ENCODE data around the gene ZC3H15. TPM values are rescaled to one million over a fixed set of nuclear protein-coding genes. Genes with fewer than 3 reads are reported as not detected.
"Not testable (repeated sequence)": the region's sequence is repeated elsewhere in the genome, so short reads cannot be mapped to it uniquely, and the experiment has no call there.

Gene ZC3H15
- total RNA-seq, result 85.7 and 89.5 TPM in 2 replicates
- polyA plus RNA-seq (2012), result 35.2 TPM

GRCh38 chr2:186485871-186486650 lies at the start of gene ZC3H15:
TSS of gene ZC3H15 (plus strand) at chr2:186486260. CDS start at chr2:186486383, 123 bp downstream.
- peak; percentile 99 for DNase-seq (ENCODE audit: low read depth)

- no peak for DNase-seq (ENCODE audit: low read depth)
Observed at GRCh38 chr2:186437719-186438118, 48.3 kb upstream of the ZC3H15 start.

GRCh38 chr2:186439673-186440095 lies 46.4 kb upstream of the ZC3H15 start:
- DNase-seq (ENCODE audit: low read depth), result not testable (repeated sequence)

DNA sequence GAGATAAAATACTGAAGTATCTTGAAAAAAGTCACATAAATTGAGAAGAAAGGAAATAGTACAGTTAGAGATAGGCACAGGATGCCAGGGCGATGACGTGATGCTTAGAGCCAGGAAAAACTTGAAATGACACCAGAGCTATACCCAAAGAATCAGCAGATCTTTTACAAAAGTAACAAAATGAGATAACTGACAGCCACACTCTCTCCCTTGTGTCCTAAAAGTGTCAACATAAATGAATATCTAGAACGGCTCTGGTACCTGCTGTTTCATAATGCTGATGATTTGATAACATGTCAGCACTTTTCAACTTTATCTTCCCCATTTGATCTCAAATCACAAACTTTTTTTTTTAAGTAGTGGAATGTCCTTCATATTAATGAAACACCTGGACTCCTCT lies 45.6 kb upstream of the ZC3H15 start:
- no peak for DNase-seq (ENCODE audit: low read depth)

DNA sequence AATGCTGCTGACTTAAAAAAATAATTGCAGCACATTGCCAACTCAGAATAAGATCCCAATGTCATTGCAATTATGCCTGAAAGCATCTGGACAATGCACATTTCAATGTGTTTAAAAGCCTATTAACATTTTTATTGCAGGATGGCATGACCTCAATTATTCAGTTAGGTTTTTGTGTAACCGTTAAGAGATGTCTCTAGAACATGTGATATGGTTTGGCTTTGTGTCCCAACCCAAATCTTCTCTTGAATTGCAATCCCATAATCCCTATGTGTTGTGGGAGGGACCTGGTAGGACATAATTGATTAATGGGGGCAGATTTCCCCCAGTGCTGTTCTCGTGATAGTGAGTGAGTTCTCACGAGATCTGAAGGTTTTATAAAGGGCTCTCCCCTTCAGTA lies 43.2 kb upstream of the ZC3H15 start:
- DNase-seq (ENCODE audit: low read depth), result no peak

DNA sequence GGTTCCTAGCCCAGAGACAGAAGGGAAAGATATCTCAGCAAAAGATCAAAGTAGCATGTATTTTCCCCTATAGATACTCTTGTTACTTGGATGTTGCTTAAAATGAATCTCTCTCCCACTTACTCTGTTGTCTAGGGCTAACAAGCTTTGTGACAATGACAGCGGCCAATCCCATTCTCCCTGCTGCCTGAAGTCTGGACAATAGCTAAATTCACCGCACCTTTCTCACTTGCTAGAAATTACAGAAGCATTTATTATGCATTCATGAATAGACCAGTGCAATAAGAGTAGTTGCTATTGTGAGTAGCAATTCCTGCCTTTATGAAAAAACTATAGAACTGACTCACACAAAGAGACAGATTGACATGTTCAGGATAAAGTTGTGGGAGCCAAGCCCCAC lies 42.2 kb upstream of the ZC3H15 start:
- no peak for DNase-seq (ENCODE audit: low read depth)

DNA sequence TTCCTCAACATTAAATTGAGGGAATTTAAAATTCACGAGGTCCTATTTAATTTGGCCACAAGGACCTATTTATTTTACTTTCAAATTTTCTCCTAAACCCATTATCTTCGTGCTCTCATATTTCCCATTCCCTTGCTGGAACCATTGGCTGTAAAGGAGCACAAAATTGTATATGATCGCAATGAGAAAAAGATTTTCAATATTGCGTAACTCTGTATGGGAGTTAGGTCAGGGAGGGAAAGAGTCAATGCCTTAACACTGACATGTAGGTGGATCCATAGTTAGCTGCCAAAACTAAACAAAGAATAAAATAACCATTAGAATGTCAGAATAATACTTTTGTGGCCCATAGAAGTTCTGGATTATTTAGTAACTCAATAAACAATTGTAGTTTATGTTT lies 40.6 kb upstream of the ZC3H15 start:
- DNase-seq (ENCODE audit: low read depth), result no peak

GRCh38 chr2:186455613-186456012 lies 30.4 kb upstream of the ZC3H15 start:
- no peak for DNase-seq (ENCODE audit: low read depth)

GRCh38 chr2:186456941-186457340 lies 29.1 kb upstream of the ZC3H15 start:
- DNase-seq (ENCODE audit: low read depth), result peak; percentile 28

- peak; percentile 3 for DNase-seq (ENCODE audit: low read depth)
Observed at GRCh38 chr2:186457908-186458307, 28.2 kb upstream of the ZC3H15 start.

DNA sequence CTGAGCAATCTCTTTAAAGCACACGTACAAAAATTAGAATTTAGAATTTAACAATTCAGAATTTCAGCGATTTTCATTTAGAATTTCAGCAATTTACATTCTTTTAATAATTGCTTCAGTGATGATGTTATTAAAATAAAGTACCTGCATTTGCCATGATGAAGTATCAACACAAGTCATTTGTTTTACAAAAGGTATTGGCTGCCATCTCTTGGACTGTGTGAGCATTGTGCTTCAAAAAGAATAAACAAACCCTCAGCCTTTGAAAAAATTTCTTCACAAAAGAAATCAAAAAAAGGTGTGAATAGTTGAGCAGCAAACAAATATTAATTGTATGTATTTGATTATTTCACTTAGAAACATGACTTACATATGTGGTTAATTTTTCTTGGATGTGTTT lies 27.1 kb upstream of the ZC3H15 start:
- DNase-seq (ENCODE audit: low read depth), result peak; percentile 37

DNA sequence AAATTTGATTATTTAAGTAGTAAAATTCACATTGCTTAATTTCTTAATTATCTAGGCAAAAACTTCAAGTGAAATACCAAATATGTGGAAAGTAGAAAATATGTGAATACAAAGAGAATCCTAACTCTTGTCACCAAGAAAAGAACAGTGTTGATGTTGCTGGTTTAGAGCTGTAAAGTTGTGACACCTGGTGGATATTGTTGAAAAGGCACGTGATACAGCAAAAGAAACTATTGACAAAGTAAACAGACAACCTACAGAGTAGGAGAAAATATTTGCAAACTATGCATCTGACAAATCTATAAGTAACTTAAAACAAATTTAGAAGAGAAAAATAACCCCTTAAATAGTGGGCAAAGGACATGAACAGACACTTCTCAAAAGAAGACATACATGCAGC lies 25.6 kb upstream of the ZC3H15 start:
- DNase-seq (ENCODE audit: low read depth), result peak; percentile 28

DNA sequence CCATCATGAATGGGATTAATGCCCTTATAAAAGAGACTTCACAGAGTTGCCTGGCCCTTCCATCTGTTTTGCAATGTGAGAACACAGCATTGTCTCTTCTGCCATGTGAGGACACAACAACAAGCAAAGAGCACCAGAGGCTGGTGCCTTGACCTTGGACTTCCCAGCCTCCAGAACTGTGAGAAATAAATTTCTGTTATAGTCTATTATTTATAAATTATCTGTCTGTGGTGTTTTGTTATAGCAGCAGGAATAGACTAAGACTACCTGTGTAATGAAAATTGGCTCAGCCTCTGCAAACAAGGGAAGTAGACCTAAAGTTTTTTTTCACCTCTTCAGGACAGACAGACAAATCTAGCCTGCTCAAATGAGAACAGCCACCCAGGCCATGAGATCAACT lies 19.3 kb upstream of the ZC3H15 start:
- no peak for DNase-seq (ENCODE audit: low read depth)

- DNase-seq (ENCODE audit: low read depth), result no peak
Observed at GRCh38 chr2:186467421-186467820, 18.6 kb upstream of the ZC3H15 start.

- DNase-seq (ENCODE audit: low read depth), result not testable (repeated sequence)
Observed at GRCh38 chr2:186472722-186473493, 13.2 kb upstream of the ZC3H15 start.

DNA sequence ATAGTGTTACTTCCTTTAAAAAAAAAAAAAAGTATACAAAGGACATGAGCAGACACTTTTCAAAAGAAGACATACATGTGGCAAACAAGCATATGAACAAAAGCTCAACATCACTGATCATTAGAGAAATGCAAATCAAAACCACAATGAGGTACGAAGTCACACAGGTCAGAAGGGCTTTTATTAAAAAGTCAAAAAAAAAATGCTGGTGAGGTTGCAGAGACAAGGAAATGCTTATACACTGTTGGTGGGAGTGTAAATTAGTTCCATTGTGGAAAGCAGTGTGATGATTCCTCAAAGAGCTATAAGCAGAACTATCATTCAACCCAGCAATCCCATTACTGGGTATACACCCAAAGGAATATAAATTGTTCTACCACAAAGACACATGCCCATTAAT lies 11.8 kb upstream of the ZC3H15 start:
- DNase-seq (ENCODE audit: low read depth), result not testable (repeated sequence)

GRCh38 chr2:186477790-186478189 lies 8.3 kb upstream of the ZC3H15 start:
- no peak for DNase-seq (ENCODE audit: low read depth)

DNA sequence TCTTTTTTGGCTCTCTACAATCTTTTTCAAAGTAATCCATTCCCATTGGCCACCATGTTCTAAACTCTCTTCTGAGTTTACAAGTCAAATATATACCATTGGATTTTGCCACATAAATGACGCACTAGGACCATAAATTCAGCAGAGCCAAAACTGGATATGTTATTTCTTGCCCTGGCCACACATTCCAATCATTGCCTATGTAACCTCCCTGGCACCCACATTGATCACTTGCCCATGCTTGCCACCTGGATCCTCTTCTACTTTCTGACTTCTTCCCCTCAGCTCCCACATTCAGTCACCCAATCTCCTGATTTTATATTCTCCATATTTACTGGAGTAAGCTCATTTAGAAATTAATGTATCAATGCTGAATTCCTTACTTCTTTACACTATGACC lies 5.1 kb upstream of the ZC3H15 start:
- no peak for DNase-seq (ENCODE audit: low read depth)

DNA sequence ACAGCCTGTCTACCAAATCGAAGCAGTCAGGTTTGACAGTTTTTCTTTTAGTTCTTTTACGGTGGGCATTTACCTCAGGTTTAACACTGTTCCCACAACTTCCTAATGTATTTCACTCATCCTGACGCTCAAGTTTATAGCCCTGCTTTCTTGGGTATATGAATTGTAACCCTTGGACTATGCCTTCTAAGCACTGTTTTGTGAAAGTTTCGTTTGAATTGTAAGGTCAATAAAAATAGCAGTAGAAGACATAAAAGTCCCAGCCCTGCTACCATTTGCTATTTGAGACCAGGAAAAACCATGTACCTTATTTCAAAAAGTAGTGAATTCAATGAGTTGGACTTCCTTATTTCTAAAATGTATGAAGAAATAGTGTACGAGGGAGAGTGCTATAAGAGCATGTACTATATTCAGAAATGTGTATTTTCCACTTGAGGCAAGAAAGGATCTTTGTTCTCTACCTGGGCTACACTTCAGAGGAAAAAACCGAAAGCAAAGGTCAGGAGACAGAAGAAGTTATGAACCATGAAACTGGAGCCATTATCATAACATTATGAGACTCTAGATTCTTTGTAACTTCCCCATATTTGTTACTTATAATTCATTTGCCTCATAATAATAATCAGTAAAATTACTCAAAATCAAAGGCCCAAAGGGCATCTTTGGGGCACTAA lies 1.9 kb upstream of the ZC3H15 start:
- DNase-seq (ENCODE audit: low read depth), result no peak

DNA sequence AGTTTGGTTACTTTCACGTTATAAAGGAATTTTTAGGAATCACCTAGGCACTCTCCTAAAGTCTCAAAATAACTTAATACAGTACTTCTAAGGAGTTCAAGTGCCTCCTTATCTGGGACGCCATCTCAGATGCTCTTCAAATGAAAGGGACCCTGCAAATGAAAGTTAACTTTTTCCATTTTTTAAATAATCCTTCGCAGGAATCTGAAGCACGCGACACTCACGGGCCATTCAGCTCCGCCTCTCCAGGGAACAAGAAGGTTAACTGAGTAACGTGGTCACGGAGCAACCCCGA lies 537 bp upstream of the ZC3H15 start:
- no peak for DNase-seq (ENCODE audit: low read depth)

- peak; percentile 26 for DNase-seq (ENCODE audit: low read depth)
Observed at GRCh38 chr2:186486651-186487647, 889 bp downstream of the ZC3H15 start.

Data from myocyte (in vitro differentiated cells).